ENCODE data around the gene COASY. TPM values are rescaled to one million over a fixed set of nuclear protein-coding genes. Genes with fewer than 3 reads are reported as not detected.

Gene COASY
- polyA plus RNA-seq, 3 donors = 52.6 to 63.8 (median 57.9) TPM

GRCh38 chr17:42578282-42578869, 16.4 kb downstream of the COASY start:
- peaks cover 22 to 27% of the 10 kb centered on the region in 2 donors for H3K4me1 ChIP-seq (ENCODE audit: control insufficient read depth in 1 of 2, insufficient read depth in 2 of 2, low read length in 2 of 2)
- Mint-ChIP-seq H3K9me3 (peaks cover 0 to 2% (median 0%) of the 10 kb centered on the region in 7 donors), H3K27me3 (ENCODE audit: low read depth in 3 of 3) (peaks cover 0 to 2% (median 0%) of the 10 kb centered on the region in 3 donors), H3K36me3 (peaks cover 51 to 70% of the 10 kb centered on the region in 2 donors), H3K4me1 (peaks cover 31% of the 10 kb centered on the region), H3K4me3 (peak overlapping the region; percentile 85 to 97), H3K27ac (peak overlapping the region; percentile 97 to 100 (median 99))
- H3K27me3 ChIP-seq (ENCODE audit: control insufficient read depth in 2 of 2, insufficient read depth in 2 of 2, low read length in 2 of 2) = no peaks in the 10 kb centered on the region
- peaks cover 22% of the 10 kb centered on the region for H3K79me2 ChIP-seq (ENCODE audit: insufficient read depth, low read length)
- intact Hi-C loops (cut with micrococcal nuclease) = loop anchor here (2.0 to 5.0 kb wide), 4 partner anchors 99 to 421 kb away; partner anchors contain the start of genes CCR10 (in 1 of the 2), CNTNAP1 (in 1 of the 2) and PLEKHH3 (in 1 of the 2)
- peak overlapping the region; percentile 78 to 92 for H3K27ac ChIP-seq (ENCODE audit: low read depth in 1 of 2, low read length in 2 of 2)
- WGBS (ENCODE audit: insufficient coverage) = 0% methylated on average over 10 of the region's 20 CpGs
- no peaks in the 10 kb centered on the region for H3K9me3 ChIP-seq (replicated peaks in 1 of 2; ENCODE audit: control insufficient read depth in 1 of 2, insufficient read depth in 1 of 2, low read length in 2 of 2)
- peak; percentile 55 to 70 (median 66) for DNase-seq
- H2AFZ ChIP-seq (ENCODE audit: insufficient read depth, low read depth, low read length, poor library complexity, severe bottlenecking) = peak overlapping the region; percentile 87
- peak; percentile 88 for TF ChIP-seq CTCF (IDR thresholded peaks at IDR 0.05)
- peak overlapping the region; percentile 83 for H3K9ac ChIP-seq (ENCODE audit: insufficient read depth, low read length, poor library complexity, severe bottlenecking)
- H4K20me1 ChIP-seq (ENCODE audit: insufficient read depth, low read length) = peaks cover 34% of the 10 kb centered on the region
- H3K4me2 ChIP-seq (replicated peaks; ENCODE audit: extremely low read depth, low read length, poor library complexity, severe bottlenecking) = peak overlapping the region; percentile 71
- peak overlapping the region; percentile 34 to 75 (median 36) for H3K4me3 ChIP-seq (replicated peaks in 1 of 3; ENCODE audit: low read depth in 2 of 3, low read length in 3 of 3)
- H3K36me3 ChIP-seq (replicated peaks in 1 of 2; ENCODE audit: control insufficient read depth in 1 of 2, insufficient read depth in 2 of 2, low read length in 2 of 2) = peaks cover 50 to 61% of the 10 kb centered on the region in 2 donors

GRCh38 chr17:42579794-42580551, 18.0 kb downstream of the COASY start:
- peaks cover 51 to 58% of the 10 kb centered on the region in 2 donors for H3K36me3 ChIP-seq (replicated peaks in 1 of 2; ENCODE audit: control insufficient read depth in 1 of 2, insufficient read depth in 2 of 2, low read length in 2 of 2)
- H3K4me2 ChIP-seq (replicated peaks; ENCODE audit: extremely low read depth, low read length, poor library complexity, severe bottlenecking) = no peak overlapping the region
- H3K4me3 ChIP-seq (replicated peaks in 1 of 3; ENCODE audit: low read depth in 2 of 3, low read length in 3 of 3) = no peak overlapping the region
- Mint-ChIP-seq H3K4me1 (peaks cover 34% of the 10 kb centered on the region), H3K27ac (peak overlapping the region in 4 of 7 donors; percentile 2 to 86 (median 38)), H3K9me3 (peaks cover 0 to 2% (median 0%) of the 10 kb centered on the region in 7 donors), H3K4me3 (no peak overlapping the region), H3K27me3 (ENCODE audit: low read depth in 3 of 3) (no peaks in the 10 kb centered on the region), H3K36me3 (peaks cover 54 to 72% of the 10 kb centered on the region in 2 donors)
- H3K79me2 ChIP-seq (ENCODE audit: insufficient read depth, low read length) = peaks cover 11% of the 10 kb centered on the region
- H2AFZ ChIP-seq (ENCODE audit: insufficient read depth, low read depth, low read length, poor library complexity, severe bottlenecking) = no peak overlapping the region
- H4K20me1 ChIP-seq (ENCODE audit: insufficient read depth, low read length) = peaks cover 18% of the 10 kb centered on the region
- H3K9ac ChIP-seq (ENCODE audit: insufficient read depth, low read length, poor library complexity, severe bottlenecking) = no peak overlapping the region
- no peak for TF ChIP-seq CTCF (IDR thresholded peaks at IDR 0.05)
- WGBS (ENCODE audit: insufficient coverage) = no CpG with 5 or more reads among the region's 2 CpGs
- H3K27ac ChIP-seq (ENCODE audit: low read depth in 1 of 2, low read length in 2 of 2) = no peak overlapping the region
- peaks cover 27 to 35% of the 10 kb centered on the region in 2 donors for H3K4me1 ChIP-seq (ENCODE audit: control insufficient read depth in 1 of 2, insufficient read depth in 2 of 2, low read length in 2 of 2)
- no peaks in the 10 kb centered on the region for H3K27me3 ChIP-seq (ENCODE audit: control insufficient read depth in 2 of 2, insufficient read depth in 2 of 2, low read length in 2 of 2)
- intact Hi-C loops (cut with micrococcal nuclease) = loop anchor here (2.0 to 5.0 kb wide), 4 partner anchors 97 to 423 kb away; partner anchors contain the start of genes CCR10 (in 1 of the 2), CNTNAP1 (in 1 of the 2) and PLEKHH3 (in 1 of the 2)
- DNase-seq = no peak
- no peaks in the 10 kb centered on the region for H3K9me3 ChIP-seq (replicated peaks in 1 of 2; ENCODE audit: control insufficient read depth in 1 of 2, insufficient read depth in 1 of 2, low read length in 2 of 2)
